ENCODE measurements around the gene ELF5. TPM values are rescaled to one million over a fixed set of nuclear protein-coding genes. Genes with fewer than 3 reads are reported as not detected.

The ELF5 gene
- total and polyA plus RNA-seq, 4 donors = 0.11 to 0.54 (median 0.22) TPM; not detected in 1

DNA sequence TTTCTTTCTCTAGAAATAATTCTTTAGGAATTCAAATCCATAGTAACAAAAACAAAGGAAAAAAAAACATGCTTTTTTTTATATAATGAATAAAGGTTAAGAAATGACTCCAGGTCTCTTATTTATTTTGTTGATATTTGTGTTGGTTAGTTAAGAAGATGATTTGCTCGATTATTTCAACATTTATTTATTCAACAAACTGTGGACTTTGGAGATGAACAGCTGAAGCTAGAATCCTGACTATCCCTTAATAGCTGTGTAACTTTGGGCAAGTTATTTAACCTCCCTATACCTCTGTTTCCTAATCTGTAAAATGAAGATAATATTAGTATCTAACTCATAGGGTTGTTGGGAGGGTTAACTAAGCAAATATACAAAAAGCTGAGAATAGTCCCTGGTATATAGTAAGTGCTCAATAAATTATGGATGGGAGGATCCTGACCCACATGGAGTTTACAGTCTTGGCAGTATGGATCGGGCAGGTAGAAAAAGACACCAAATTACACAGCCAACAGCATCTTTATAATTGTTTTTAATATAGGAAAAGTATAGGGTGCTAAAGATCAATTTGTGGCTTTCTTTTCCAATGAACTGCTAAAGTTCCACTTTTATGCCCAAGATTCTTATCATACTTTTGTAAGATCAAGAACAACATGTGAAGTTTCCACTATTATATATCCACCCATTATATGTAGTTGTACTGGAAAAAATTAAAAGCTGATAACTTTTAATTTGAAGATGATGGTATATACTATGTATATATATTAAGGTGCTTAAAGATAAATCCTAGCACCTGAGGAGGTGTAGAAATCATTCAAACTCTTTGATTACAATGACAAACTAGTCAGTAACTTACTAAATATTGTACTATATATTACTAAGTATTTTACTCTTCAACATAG lies 76.1 kb downstream of the ELF5 start:
- H3K4me1 ChIP-seq (ENCODE audit: control insufficient read depth, insufficient read depth, low read length) = peaks cover 7% of the 10 kb centered on the region

DNA sequence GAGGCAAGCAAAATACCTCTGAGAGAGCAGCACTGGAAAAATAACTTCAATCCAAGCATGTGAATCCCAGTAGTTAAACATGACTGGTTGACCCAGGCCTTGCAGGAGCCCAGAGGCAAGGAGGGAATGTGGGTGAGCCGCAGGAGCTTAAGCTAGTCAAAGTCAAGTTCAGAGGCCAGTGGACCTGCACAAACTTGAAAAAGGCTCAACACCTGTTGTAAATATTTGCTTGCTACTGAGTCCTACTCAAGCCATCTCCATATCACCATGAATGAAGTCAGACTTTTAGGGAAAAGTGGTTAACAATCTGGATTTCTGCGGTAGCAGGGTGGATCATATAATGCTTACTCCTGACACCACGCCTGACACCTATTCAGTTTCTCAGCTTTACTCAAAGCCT lies 79.7 kb downstream of the ELF5 start:
- no peaks in the 10 kb centered on the region for H3K36me3 ChIP-seq (ENCODE audit: control insufficient read depth, insufficient read depth, low read length)
- no peak for DNase-seq (ENCODE audit: low read depth in 4 of 6, low spot score in 6 of 6)
- no peaks in the 10 kb centered on the region for H3K9me3 ChIP-seq (ENCODE audit: control insufficient read depth, insufficient read depth, low read length)
- H3K27ac ChIP-seq (ENCODE audit: low read depth, low read length) = no peak overlapping the region
- H3K4me1 ChIP-seq (ENCODE audit: control insufficient read depth, insufficient read depth, low read length) = no peaks in the 10 kb centered on the region
- H3K27me3 ChIP-seq (ENCODE audit: control insufficient read depth, insufficient read depth, low read length) = no peaks in the 10 kb centered on the region
- WGBS (ENCODE audit: insufficient coverage) = 100% methylated on average over 2 of the region's 3 CpGs
- H3K4me3 ChIP-seq (ENCODE audit: low read depth, low read length) = no peak overlapping the region

More for the DNA sequence above, 76.1 kb downstream of the ELF5 start:
- H3K27me3 ChIP-seq (ENCODE audit: control insufficient read depth, insufficient read depth, low read length) = no peaks in the 10 kb centered on the region
- WGBS (ENCODE audit: insufficient coverage) = no CpG with 5 or more reads among the region's 2 CpGs
- no peak overlapping the region for H3K4me3 ChIP-seq (ENCODE audit: low read depth, low read length)
- H3K9me3 ChIP-seq (ENCODE audit: control insufficient read depth, insufficient read depth, low read length) = peaks cover 5% of the 10 kb centered on the region
- H3K27ac ChIP-seq (ENCODE audit: low read depth, low read length) = no peak overlapping the region
- no peaks in the 10 kb centered on the region for H3K36me3 ChIP-seq (ENCODE audit: control insufficient read depth, insufficient read depth, low read length)
- no peak for DNase-seq (ENCODE audit: low read depth in 4 of 6, low spot score in 6 of 6)

DNA sequence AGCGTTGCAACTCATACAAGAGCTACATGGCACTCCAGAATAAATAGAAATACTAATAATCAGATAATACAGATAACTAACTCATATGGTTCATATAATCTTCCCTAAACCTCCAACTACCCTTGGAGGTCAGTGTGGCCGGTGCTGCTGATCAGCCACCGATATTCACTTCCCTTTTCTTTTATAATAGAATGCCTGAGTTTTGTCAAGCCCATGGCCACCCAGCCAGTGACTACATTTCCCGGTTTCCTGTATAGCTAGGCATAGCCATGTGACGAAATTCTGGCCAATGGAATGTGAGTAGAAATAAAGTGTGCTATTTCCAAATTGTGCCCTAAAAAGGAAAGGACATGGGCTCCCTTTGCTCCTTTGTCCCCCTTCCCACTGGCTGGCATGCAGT lies 80.8 kb downstream of the ELF5 start:
- no peaks in the 10 kb centered on the region for H3K4me1 ChIP-seq (ENCODE audit: control insufficient read depth, insufficient read depth, low read length)
- H3K27ac ChIP-seq (ENCODE audit: low read depth, low read length) = no peak overlapping the region
- H3K36me3 ChIP-seq (ENCODE audit: control insufficient read depth, insufficient read depth, low read length) = no peaks in the 10 kb centered on the region
- no peaks in the 10 kb centered on the region for H3K9me3 ChIP-seq (ENCODE audit: control insufficient read depth, insufficient read depth, low read length)
- no peaks in the 10 kb centered on the region for H3K27me3 ChIP-seq (ENCODE audit: control insufficient read depth, insufficient read depth, low read length)
- WGBS (ENCODE audit: insufficient coverage) = 73% methylated on average over 4 of the region's 5 CpGs
- no peak overlapping the region for H3K4me3 ChIP-seq (ENCODE audit: low read depth, low read length)
- no peak for DNase-seq (ENCODE audit: low read depth in 4 of 6, low spot score in 6 of 6)

DNA sequence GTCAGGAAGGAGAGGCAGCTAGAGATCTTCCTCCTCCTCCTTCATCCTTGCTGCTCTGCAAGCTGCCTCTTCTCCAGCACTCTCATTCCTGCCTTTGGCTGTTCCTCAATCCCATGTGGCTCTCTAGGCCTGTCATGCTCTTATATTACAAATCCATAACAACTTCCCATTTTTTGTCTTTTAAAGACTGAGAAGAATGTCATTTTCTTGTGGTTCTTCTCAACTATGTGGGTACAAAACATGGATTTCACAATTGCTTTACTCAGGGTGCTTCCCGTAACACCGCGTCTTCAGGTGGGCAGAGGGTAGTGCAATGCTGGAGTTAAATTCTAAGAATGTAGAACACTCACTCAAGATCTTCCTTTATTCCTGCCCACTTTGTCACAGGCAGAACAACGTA lies 81.6 kb downstream of the ELF5 start:
- WGBS (ENCODE audit: insufficient coverage) = no CpG with 5 or more reads among the region's 4 CpGs
- no peak overlapping the region for H3K27ac ChIP-seq (ENCODE audit: low read depth, low read length)
- H3K4me3 ChIP-seq (ENCODE audit: low read depth, low read length) = no peak overlapping the region

More for the DNA sequence above, 81.6 kb downstream of the ELF5 start:
- no peak for DNase-seq (ENCODE audit: low read depth in 4 of 6, low spot score in 6 of 6)
- H3K27me3 ChIP-seq (ENCODE audit: control insufficient read depth, insufficient read depth, low read length) = no peaks in the 10 kb centered on the region
- H3K9me3 ChIP-seq (ENCODE audit: control insufficient read depth, insufficient read depth, low read length) = no peaks in the 10 kb centered on the region
- H3K4me1 ChIP-seq (ENCODE audit: control insufficient read depth, insufficient read depth, low read length) = no peaks in the 10 kb centered on the region
- no peaks in the 10 kb centered on the region for H3K36me3 ChIP-seq (ENCODE audit: control insufficient read depth, insufficient read depth, low read length)

Other genes starting within 250 kb of the ELF5 start
- gene ABTB2, start 155.8 kb downstream of the ELF5 start, total RNA-seq = 1 to 10 TPM; 4.0 to 4.6 TPM
- gene ABTB2, start 155.8 kb downstream of the ELF5 start, polyA plus RNA-seq (ENCODE audit: insufficient read length in 2 of 2) = 10 to 100 TPM; 14.3 to 16.8 TPM
- gene CAT, start 74.9 kb downstream of the ELF5 start, total RNA-seq = 100 to 1,000 TPM; 109 to 124 TPM
- gene CAT, start 74.9 kb downstream of the ELF5 start, polyA plus RNA-seq (ENCODE audit: insufficient read length in 2 of 2) = 10 to 100 TPM; 79.1 to 88.9 TPM
- 1 to 10 TPM in 1 of 2 donors, under 1 TPM in 1; 0.50 to 7.5 TPM for gene EHF, start 107.3 kb upstream of the ELF5 start, total RNA-seq
- under 1 TPM; 0.11 to 0.72 TPM for gene EHF, start 107.3 kb upstream of the ELF5 start, polyA plus RNA-seq (ENCODE audit: insufficient read length in 2 of 2)